ENCODE results near the gene STARD8.
"Not testable (repeated sequence)": the region's sequence is repeated elsewhere in the genome, so short reads cannot be mapped to it uniquely, and the experiment has no call there.

STARD8 gene

DNA sequence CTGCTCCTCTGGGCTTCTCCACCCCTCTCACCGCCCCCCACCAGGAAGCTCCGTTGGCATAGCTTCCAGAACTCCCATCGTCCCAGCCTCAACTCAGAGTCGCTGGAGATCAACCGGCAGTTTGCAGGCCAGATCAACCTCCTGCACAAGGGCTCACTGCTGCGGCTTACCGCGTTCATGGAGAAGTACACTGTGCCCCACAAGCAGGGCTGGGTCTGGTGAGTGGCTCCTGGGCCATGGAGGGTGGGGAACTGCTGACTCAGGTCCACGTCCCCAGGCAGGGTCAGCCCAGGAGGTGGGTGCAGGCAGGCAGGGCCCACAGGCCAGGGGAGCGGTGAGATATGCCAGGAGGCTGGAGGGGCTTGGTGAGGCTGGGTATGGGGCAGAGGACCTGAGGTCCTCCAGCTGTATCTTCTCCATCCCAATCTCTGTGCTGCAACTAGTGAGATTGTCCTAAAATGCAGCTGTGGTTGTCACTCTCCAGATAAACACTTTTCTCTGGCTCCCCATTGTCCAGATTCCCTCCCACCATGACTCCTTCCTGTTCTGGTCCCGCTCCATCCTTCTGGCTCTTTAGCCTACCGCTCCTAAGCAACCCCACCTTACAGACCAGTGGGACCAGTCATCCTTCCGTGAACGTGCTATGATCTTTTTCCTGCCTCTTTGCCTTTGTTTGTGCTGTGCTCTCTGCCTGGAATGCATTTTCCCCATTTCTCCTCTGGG is 71.9 kb downstream of the STARD8 start:
- no peak for DNase-seq

DNA sequence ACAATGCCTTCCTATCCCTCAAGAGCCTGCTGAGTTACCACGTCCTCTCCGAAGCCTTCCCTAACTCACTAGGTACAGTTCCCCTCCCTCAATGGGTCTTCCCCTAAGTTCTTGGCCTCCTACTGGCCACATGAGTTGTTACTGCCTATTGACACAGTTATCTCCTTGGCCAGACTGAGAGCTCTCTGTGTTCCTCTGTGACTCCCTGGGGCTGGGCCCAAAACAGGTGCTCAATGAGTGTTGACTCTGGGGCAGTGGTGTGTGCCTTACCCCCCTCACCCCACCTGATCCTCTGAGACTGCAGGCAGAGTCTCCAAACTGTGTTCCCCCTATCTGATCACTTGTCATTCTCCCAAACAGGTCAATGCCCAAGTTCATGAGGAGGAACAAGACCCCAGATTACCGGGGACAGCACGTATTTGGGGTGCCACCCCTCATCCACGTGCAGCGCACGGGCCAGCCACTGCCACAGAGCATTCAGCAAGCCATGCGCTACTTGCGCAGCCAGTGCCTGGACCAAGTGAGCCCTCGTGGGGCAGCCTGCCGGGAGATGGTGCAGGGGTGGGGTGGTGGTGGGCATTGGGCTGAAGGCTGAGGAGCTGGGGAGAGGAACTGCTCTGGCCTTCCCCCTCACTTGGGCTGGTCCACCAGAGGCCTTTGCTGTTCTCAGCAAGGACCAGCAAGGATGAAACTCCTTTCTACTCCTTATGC is 72.6 kb downstream of the STARD8 start:
- no peak for DNase-seq

GRCh38 chrX:68720851-68721250 is 73.4 kb downstream of the STARD8 start:
- DNase-seq: no peak

DNA sequence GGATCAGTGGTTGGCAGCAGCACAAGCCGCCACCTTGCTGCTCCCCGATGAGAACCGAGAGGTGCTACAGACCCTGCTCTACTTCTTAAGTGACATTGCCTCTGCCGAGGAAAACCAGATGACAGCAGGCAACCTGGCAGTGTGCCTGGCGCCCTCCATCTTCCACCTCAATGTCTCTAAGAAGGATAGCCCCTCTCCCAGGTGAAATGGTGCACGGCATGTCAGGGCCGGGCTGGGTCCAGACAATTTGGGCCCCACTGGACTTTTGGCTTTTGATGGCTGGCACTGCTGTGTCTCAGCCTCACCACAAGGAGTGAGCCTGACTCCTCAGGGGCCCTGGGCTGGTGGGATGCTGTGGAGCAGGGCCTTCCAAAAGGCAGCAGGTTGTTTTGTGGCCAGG is 74.1 kb downstream of the STARD8 start:
- DNase-seq: no peak

GRCh38 chrX:68721991-68722860 is 74.8 kb downstream of the STARD8 start:
- no peak for DNase-seq

DNA sequence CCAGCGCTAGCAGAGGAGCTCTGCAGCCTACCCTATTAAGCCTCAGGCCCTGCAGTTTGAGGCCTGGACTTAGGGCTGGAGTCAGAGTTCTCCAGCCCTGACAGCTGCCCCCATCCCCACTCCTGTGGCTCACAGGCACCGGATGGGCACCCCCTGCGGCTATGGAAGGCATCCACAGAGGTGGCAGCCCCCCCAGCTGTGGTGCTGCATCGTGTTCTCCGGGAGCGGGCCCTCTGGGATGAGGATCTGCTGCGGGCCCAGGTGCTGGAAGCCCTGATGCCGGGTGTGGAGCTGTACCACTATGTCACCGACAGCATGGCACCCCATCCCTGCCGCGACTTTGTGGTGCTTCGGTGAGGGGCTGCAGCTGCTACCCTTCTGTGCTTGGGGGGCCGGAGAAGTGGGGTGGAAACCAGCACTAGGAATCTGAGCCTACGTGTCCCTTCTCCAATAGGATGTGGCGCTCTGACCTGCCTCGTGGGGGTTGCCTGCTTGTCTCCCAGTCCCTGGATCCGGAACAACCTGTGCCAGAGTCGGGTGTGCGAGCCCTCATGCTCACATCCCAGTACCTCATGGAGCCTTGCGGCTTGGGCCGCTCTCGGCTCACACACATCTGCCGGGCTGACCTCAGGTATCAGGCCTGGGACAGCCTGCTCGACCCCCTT is 76.2 kb downstream of the STARD8 start:
- no peak for DNase-seq

GRCh38 chrX:68724531-68725020 is 77.1 kb downstream of the STARD8 start:
- DNase-seq: no peak

GRCh38 chrX:68725756-68726365 is 78.4 kb downstream of the STARD8 start:
- no peak for DNase-seq

GRCh38 chrX:68726366-68726765 is 78.9 kb downstream of the STARD8 start:
- DNase-seq: no peak

DNA sequence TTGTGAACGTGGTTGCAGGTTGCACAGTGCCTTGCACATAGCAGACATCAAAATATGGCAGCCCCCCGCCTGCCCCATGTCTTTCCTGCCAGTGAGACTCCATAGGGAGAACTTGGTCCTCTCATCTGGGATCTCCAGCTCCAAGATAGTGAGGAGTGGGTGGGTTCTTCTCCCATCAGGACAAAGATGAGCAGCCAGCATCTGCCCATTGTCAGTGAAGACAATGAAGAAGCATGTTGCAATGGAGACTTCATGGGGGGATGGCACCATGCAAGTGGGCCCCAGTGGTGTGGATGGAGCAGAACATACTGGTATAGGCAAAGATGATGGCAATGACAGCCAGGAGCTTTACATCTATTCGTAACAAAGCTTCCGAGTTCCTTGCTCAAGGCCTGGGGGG is 80.2 kb downstream of the STARD8 start:
- DNase-seq: no peak

- no peak for DNase-seq
Observed at GRCh38 chrX:68728186-68728585, 80.7 kb downstream of the STARD8 start.

DNA sequence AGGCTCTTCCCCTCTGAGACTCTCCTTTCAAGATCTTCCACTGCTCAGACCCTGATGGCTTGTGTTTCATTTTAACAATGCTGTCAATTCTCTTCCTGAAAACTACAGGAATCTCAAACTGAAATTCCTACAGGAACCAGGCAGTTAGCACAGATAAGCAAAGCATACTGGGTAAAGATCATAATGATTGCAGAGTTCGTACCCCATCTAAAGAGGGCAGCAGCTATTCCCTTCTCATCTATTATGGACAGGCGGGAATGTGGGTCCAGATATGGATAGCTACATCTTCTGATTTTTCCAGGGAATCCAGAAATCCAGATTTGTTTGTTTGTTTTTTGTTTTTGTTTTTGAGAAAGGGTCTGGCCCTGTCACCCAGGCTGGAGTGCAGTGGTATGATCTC is 83.8 kb downstream of the STARD8 start:
- no peak for DNase-seq

GRCh38 chrX:68732906-68733493 is 85.5 kb downstream of the STARD8 start:
- DNase-seq: peak in 1 of 2 experiments; percentile 3

GRCh38 chrX:68735266-68735665 is 87.8 kb downstream of the STARD8 start:
- DNase-seq: no peak

GRCh38 chrX:68741864-68742263 is 94.4 kb downstream of the STARD8 start:
- DNase-seq: not testable (repeated sequence)

- no peak for DNase-seq
Observed at GRCh38 chrX:68743754-68744153, 96.3 kb downstream of the STARD8 start.

DNA sequence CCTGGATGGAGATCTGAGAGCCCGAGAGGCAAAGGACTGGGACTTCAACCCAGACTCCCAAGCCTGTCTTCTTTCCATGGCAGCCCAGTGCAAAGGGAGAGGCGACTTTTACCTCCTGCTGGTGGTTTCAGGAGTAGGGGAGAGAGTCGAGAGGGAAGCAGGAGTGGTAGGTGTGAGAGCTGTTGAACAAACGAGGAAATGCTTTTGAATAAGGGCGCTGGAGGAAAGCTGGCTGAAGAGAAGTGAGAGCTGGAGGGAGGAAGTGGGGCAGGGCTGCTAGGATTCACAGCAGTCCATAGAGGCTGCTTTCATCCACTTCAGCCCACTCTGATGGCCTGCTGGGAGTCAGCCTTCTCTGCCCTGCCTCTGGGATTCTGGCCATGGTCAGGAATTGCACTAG is 99.5 kb downstream of the STARD8 start:
- no peak for DNase-seq

GRCh38 chrX:68748030-68748429 is 100.6 kb downstream of the STARD8 start:
- DNase-seq: no peak

DNA sequence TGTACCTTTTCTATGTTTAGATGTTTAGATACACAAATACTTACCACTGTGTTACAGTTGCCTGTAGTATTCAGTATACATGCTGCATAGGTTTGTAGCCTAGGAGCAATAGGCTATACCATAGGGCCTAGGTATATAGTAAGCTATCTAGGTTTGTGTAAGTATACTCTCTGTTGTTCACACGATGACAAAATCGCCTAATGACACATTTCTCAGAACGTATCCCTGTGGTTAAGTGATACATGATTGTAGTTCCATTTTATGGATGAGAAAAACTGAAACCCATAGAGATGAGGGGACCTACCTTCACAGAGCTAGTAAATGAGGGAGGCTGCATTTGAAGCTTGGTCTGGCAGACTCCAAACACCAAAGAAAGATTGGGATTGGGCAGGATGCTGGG is 102.0 kb downstream of the STARD8 start:
- no peak for DNase-seq

GRCh38 chrX:68750316-68750715 is 102.8 kb downstream of the STARD8 start:
- no peak for DNase-seq

GRCh38 chrX:68751372-68751771 is 103.9 kb downstream of the STARD8 start:
- no peak for DNase-seq

DNA sequence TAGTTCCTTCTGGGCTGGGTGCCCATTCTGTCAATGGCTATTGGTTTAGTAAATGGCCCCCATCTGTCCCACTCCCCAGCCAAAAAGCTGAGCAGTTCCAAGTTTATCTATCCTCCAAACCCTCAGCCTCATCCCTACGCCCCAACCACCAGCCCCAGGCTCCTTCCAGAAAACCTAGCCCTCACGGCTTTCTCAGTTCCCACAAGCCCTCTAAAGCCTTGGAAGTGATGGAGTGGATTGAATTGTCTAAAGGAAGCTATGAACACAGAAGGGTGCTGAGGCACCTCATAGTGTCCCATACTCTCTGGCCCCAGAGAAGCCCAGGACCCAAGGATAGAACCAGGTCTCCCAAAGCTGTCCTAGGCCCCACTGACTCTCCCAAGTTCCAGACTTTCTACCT is 105.8 kb downstream of the STARD8 start:
- no peak for DNase-seq
